DOHH2 (cell line): Measurements from ENCODE around the gene SCAMP2.
A peak's percentile ranks its signal among the peaks of the same experiment; 100 is the strongest.

Experiments
- H3F3A ChIP-seq: fragments of 200-600 bp; sonication (generic), shearing (Covaris generic); 2 replicates; pipeline ENCODE4 v1.6.0; 2016; ENCODE audit warnings: antibody characterized with exemption, mild to moderate bottlenecking; ENCODE audit not compliant: control insufficient read depth, insufficient read depth
- H3K27ac ChIP-seq: fragments of 200-600 bp; sonication (generic); 2 replicates; pipeline ENCODE4 v1.5.1; 2014; ENCODE audit warnings: low read depth, mild to moderate bottlenecking, low read length, moderate library complexity
- H3K27me3 ChIP-seq: fragments of 200-600 bp; sonication (generic); 2 replicates; pipeline ENCODE4 v1.6.1; 2014; ENCODE audit warnings: mild to moderate bottlenecking, low read length, mixed read lengths; ENCODE audit not compliant: control insufficient read depth
- H3K36me3 ChIP-seq: fragments of 200-600 bp; sonication (generic); 2 replicates; pipeline ENCODE4 v1.6.1; 2014; ENCODE audit warnings: mild to moderate bottlenecking, low read length, moderate library complexity, mixed read lengths; ENCODE audit not compliant: control insufficient read depth
- H3K4me1 ChIP-seq: fragments of 200-600 bp; sonication (generic); 2 replicates; pipeline ENCODE4 v1.6.1; 2014; ENCODE audit warnings: mild to moderate bottlenecking, low read length, mixed read lengths; ENCODE audit not compliant: control insufficient read depth
- H3K4me2 ChIP-seq: fragments of 200-600 bp; sonication (generic); 2 replicates; pipeline ENCODE4 v1.6.0; 2014; ENCODE audit warnings: mild to moderate bottlenecking, low read length, moderate library complexity
- H3K4me3 ChIP-seq: fragments of 200-600 bp; sonication (generic); 2 replicates; pipeline ENCODE4 v1.5.1; 2014; ENCODE audit warnings: mild to moderate bottlenecking, low read length, mixed read lengths
- H3K79me2 ChIP-seq: fragments of 200-600 bp; sonication (generic); 2 replicates; pipeline ENCODE4 v1.6.1; 2014; ENCODE audit warnings: mild to moderate bottlenecking, low read length, mixed read lengths; ENCODE audit not compliant: control insufficient read depth
- H3K9me2 ChIP-seq: fragments of 200-600 bp; sonication (generic); replicated peaks from 2 replicates; pipeline ENCODE4 v1.6.1; 2014; ENCODE audit warnings: mild to moderate bottlenecking, low read length, mixed read lengths; ENCODE audit not compliant: control insufficient read depth
- H3K9me3 ChIP-seq: fragments of 200-600 bp; sonication (generic); 2 replicates; pipeline ENCODE4 v1.6.1; 2014; ENCODE audit warnings: antibody characterized with exemption, low read length, mixed read lengths; ENCODE audit not compliant: control insufficient read depth, insufficient read depth
- H4K20me1 ChIP-seq: fragments of 200-600 bp; sonication (generic); 2 replicates; pipeline ENCODE4 v1.6.0; 2014; ENCODE audit warnings: low read depth, mild to moderate bottlenecking, antibody characterized with exemption, low read length, moderate library complexity; ENCODE audit not compliant: control insufficient read depth, insufficient read depth
- CTCF ChIP-seq: fragments of 200-600 bp; sonication (generic); IDR thresholded peaks from one replicate; pipeline ENCODE4 v1.5.1; 2014; ENCODE audit warnings: antibody characterized with exemption, mild to moderate bottlenecking, low read depth, low read length; ENCODE audit not compliant: poor library complexity, severe bottlenecking
- EZH2phosphoT487 ChIP-seq: fragments of 200-600 bp; sonication (generic); IDR thresholded peaks from 2 replicates; pipeline ENCODE4 v1.6.1; 2017; ENCODE audit warnings: borderline replicate concordance, mild to moderate bottlenecking, antibody characterized with exemption, low read length, moderate library complexity, mixed read lengths

SCAMP2 gene

GRCh38 chr15:74841891-74842373, 31.2 kb downstream of the SCAMP2 start:
- H3K36me3 ChIP-seq, result peaks cover 26% of the 10 kb centered on the region
- peak overlapping the region; percentile 99 for H3K4me2 ChIP-seq
- no peaks in the 10 kb centered on the region for H3K9me2 ChIP-seq
- TF ChIP-seq CTCF (no peak), EZH2phosphoT487 (no peak)
- no peak overlapping the region for H3K27ac ChIP-seq
- peaks cover 7% of the 10 kb centered on the region; the same call in 1 of the 2 replicates for H3K79me2 ChIP-seq
- H4K20me1 ChIP-seq, result peaks cover 4% of the 10 kb centered on the region; the same call in 1 of the 2 replicates
- H3K4me3 ChIP-seq, result peak overlapping the region; percentile 100
- H3K4me1 ChIP-seq, result peaks cover 29% of the 10 kb centered on the region
- H3K27me3 ChIP-seq, result no peaks in the 10 kb centered on the region
- H3K9me3 ChIP-seq, result no peaks in the 10 kb centered on the region
- no peaks in the 10 kb centered on the region for H3F3A ChIP-seq

GRCh38 chr15:74840851-74841775, 32.1 kb downstream of the SCAMP2 start:
- no peaks in the 10 kb centered on the region for H3K27me3 ChIP-seq
- no peak overlapping the region for H3K4me3 ChIP-seq
- H3K4me1 ChIP-seq, result peaks cover 29% of the 10 kb centered on the region
- H3K27ac ChIP-seq, result no peak overlapping the region
- H3K79me2 ChIP-seq, result peaks cover 7% of the 10 kb centered on the region; the same call in 1 of the 2 replicates
- no peaks in the 10 kb centered on the region for H3K9me3 ChIP-seq
- H3K9me2 ChIP-seq, result no peaks in the 10 kb centered on the region
- no peaks in the 10 kb centered on the region for H3F3A ChIP-seq
- peak overlapping the region; percentile 99; the same call in 1 of the 2 replicates for H3K4me2 ChIP-seq
- TF ChIP-seq EZH2phosphoT487, result no peak
- TF ChIP-seq CTCF, result no peak
- peaks cover 4% of the 10 kb centered on the region; the same call in 1 of the 2 replicates for H4K20me1 ChIP-seq
- peaks cover 26% of the 10 kb centered on the region for H3K36me3 ChIP-seq

GRCh38 chr15:74839526-74840395, 33.4 kb downstream of the SCAMP2 start:
- H3F3A ChIP-seq, result no peaks in the 10 kb centered on the region
- no peak overlapping the region for H3K27ac ChIP-seq
- peaks cover 7% of the 10 kb centered on the region; the same call in 1 of the 2 replicates for H3K79me2 ChIP-seq
- H3K4me2 ChIP-seq, result no peak overlapping the region
- no peaks in the 10 kb centered on the region for H3K9me3 ChIP-seq
- no peaks in the 10 kb centered on the region for H3K9me2 ChIP-seq
- H4K20me1 ChIP-seq, result peaks cover 4% of the 10 kb centered on the region; the same call in 1 of the 2 replicates
- TF ChIP-seq CTCF, result peak; percentile 43
- TF ChIP-seq EZH2phosphoT487, result no peak
- H3K27me3 ChIP-seq, result no peaks in the 10 kb centered on the region
- peaks cover 16% of the 10 kb centered on the region for H3K36me3 ChIP-seq
- peaks cover 22% of the 10 kb centered on the region for H3K4me1 ChIP-seq
- H3K4me3 ChIP-seq, result no peak overlapping the region
